ENCODE data around the gene CELF6.
A peak's percentile ranks its signal among the peaks of the same experiment; 100 is the strongest.

Gene CELF6

GRCh38 chr15:72319985-72320671, at the start of gene CELF6:
TSS of gene CELF6 (minus strand) at chr15:72320157. CDS start at chr15:72319874, 283 bp downstream.
- H3K36me3 Mint-ChIP-seq, result peaks cover 11% of the 10 kb centered on the region
- H3K4me3 Mint-ChIP-seq, result peak within 1 kb of the TSS; percentile 87

DNA sequence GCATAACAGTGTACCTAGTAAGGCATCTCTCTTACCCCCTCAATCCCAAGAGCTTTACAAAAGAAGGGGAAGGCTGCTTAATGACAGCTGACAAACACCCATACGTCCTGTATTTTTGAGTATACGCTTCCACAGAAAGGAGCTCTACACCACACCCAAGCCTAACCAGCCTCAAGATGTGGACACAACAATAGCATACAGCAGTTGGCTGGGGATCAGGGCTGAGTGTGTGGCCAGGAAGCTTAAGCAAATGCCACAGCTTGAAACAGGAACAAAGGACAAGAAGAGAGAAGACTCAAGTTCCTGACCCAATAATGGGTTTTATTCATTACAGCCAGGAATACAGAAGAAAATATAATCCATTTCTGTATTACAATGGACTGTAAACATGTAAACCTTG, 48.9 kb upstream of the CELF6 start:
- Mint-ChIP-seq H3K36me3 (peaks cover 19% of the 10 kb centered on the region), H3K4me1 (peaks cover 71% of the 10 kb centered on the region), H3K27me3 (no peaks in the 10 kb centered on the region), H3K9me3 (no peaks in the 10 kb centered on the region), H3K27ac (no peak overlapping the region), H3K4me3 (no peak overlapping the region)

More at GRCh38 chr15:72319985-72320671, at the start of gene CELF6:
- Mint-ChIP-seq H3K27me3 (no peaks in the 10 kb centered on the region), H3K27ac (peak within 1 kb of the TSS; percentile 74), H3K9me3 (peaks cover 11% of the 10 kb centered on the region), H3K4me1 (peaks cover 18% of the 10 kb centered on the region)

DNA sequence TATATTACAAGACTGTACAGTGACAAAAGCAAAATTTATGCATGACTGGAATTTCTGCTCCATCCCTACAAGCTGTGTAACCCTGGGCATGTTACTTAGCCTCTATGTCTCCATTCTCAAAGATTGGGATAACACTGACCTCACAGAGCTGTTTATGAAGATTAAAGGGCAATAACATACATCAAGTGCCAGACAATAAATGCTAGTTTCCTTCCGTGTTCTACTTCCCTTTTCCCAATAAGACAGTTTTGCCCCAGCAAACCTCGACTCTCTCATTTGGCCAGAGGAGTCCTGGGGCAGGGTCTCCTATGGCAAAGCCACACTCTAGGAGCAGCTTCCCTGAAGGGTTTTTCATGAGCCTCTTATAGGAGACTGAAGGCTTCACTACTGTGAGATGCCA, 48.4 kb upstream of the CELF6 start:
- no peaks in the 10 kb centered on the region for H3K27me3 Mint-ChIP-seq
- no peak overlapping the region for H3K4me3 Mint-ChIP-seq
- no peaks in the 10 kb centered on the region for H3K9me3 Mint-ChIP-seq
- H3K4me1 Mint-ChIP-seq, result peaks cover 66% of the 10 kb centered on the region
- H3K27ac Mint-ChIP-seq, result no peak overlapping the region
- peaks cover 19% of the 10 kb centered on the region for H3K36me3 Mint-ChIP-seq

DNA sequence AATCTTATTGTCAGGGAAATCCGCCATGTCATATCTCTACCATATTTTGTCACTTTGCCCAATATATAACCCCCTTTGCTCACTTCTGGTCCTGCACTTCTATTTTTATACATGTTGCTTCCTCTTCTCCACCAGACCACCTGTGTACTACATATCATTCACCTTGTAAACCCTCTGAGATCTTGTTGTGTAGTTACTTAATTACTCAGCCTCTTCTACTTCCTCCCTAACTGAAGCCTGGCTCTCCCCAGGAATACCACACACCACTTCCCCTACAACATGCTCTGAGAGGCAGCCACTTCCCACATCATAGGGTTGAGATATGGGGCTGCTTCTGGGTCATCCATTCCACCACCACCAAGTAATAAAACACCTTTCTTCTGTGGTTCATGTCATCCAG, 45.9 kb upstream of the CELF6 start:
- Mint-ChIP-seq H3K4me1 (peaks cover 52% of the 10 kb centered on the region), H3K27me3 (no peaks in the 10 kb centered on the region), H3K9me3 (no peaks in the 10 kb centered on the region), H3K36me3 (peaks cover 19% of the 10 kb centered on the region), H3K4me3 (no peak overlapping the region), H3K27ac (peak overlapping the region; percentile 9)

- H3K4me3 Mint-ChIP-seq, result no peak overlapping the region
- no peaks in the 10 kb centered on the region for H3K27me3 Mint-ChIP-seq
- no peak overlapping the region for H3K27ac Mint-ChIP-seq
- H3K36me3 Mint-ChIP-seq, result peaks cover 6% of the 10 kb centered on the region
- no peaks in the 10 kb centered on the region for H3K9me3 Mint-ChIP-seq
- peaks cover 27% of the 10 kb centered on the region for H3K4me1 Mint-ChIP-seq
Measured at GRCh38 chr15:72361176-72361575, 41.2 kb upstream of the CELF6 start.

GRCh38 chr15:72358650-72359171, 38.8 kb upstream of the CELF6 start:
- H3K4me3 Mint-ChIP-seq, result no peak overlapping the region
- H3K27me3 Mint-ChIP-seq, result no peaks in the 10 kb centered on the region
- peak overlapping the region; percentile 66 for H3K27ac Mint-ChIP-seq
- no peaks in the 10 kb centered on the region for H3K9me3 Mint-ChIP-seq
- H3K36me3 Mint-ChIP-seq, result no peaks in the 10 kb centered on the region
- peaks cover 18% of the 10 kb centered on the region for H3K4me1 Mint-ChIP-seq

DNA sequence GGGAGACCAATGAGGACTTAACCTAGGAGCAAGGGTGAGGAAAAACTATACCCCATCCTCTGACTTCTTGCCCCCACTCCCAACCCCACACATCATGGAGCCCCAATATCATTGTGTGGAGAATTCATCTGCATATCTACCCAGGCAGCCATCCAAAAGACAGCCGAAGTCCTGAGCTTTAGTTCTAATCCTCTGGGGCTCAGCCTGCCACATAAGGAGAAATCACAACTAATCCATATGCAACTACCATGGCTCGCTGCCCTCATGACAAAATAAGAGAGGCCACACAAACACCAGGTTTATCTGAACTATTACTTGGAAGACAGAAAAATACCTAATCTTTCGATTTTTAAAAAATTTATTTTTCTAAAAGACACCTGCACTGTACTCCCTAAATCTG, 38.2 kb upstream of the CELF6 start:
- Mint-ChIP-seq H3K27me3 (no peaks in the 10 kb centered on the region), H3K9me3 (no peaks in the 10 kb centered on the region), H3K4me1 (peaks cover 18% of the 10 kb centered on the region), H3K27ac (no peak overlapping the region), H3K4me3 (no peak overlapping the region), H3K36me3 (no peaks in the 10 kb centered on the region)

DNA sequence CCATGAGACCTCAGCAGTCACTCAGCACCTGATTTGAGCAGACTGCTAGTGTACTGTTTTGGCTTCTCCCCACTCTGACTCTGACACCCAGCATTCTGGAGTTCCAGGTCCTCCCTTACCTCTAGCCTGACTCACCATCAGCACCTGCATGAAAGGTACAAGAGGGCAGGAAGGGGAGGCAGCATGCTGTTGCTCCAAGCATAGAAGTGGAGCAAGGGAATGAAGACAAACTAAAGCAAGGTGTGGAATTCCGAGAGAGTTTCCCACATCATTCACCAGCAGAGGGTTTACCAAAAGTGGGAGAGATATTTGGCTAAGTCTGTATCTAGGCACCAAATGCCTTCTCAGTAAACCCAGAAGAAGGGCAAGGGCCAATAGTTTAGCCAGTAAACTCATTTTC, 34.5 kb upstream of the CELF6 start:
- Mint-ChIP-seq H3K27me3 (no peaks in the 10 kb centered on the region), H3K9me3 (no peaks in the 10 kb centered on the region), H3K36me3 (no peaks in the 10 kb centered on the region), H3K27ac (peak overlapping the region; percentile 32), H3K4me1 (peaks cover 18% of the 10 kb centered on the region), H3K4me3 (no peak overlapping the region)

GRCh38 chr15:72353266-72353665, 33.3 kb upstream of the CELF6 start:
- Mint-ChIP-seq H3K9me3 (no peaks in the 10 kb centered on the region), H3K4me1 (peaks cover 7% of the 10 kb centered on the region), H3K36me3 (peaks cover 10% of the 10 kb centered on the region), H3K27ac (peak overlapping the region; percentile 78), H3K27me3 (no peaks in the 10 kb centered on the region), H3K4me3 (no peak overlapping the region)

GRCh38 chr15:72345806-72346205, 25.8 kb upstream of the CELF6 start:
- Mint-ChIP-seq H3K27ac (no peak overlapping the region), H3K36me3 (peaks cover 10% of the 10 kb centered on the region), H3K4me3 (no peak overlapping the region), H3K9me3 (no peaks in the 10 kb centered on the region), H3K4me1 (no peaks in the 10 kb centered on the region), H3K27me3 (no peaks in the 10 kb centered on the region)

GRCh38 chr15:72345280-72345679, 25.3 kb upstream of the CELF6 start:
- Mint-ChIP-seq H3K36me3 (peaks cover 10% of the 10 kb centered on the region), H3K27ac (no peak overlapping the region), H3K27me3 (no peaks in the 10 kb centered on the region), H3K4me3 (no peak overlapping the region), H3K4me1 (no peaks in the 10 kb centered on the region), H3K9me3 (no peaks in the 10 kb centered on the region)

DNA sequence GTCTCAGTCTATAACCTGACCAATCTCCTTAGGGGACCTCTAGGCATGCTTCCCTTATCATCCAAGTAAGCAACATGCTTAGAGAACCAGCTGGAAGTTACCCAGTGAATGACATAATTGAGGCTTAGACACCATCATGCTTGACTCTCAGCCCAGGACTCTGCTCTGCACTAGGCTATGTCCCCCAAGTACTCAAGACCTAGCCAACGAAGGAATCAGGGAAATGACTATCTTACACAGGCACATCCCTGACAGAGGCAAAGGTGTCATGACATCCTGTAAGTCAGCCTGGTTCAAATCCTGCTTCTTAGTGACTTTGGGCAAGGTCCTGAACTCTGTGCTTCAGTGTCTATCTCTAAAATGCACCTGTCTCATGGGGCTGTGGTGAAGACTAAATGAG, 24.6 kb upstream of the CELF6 start:
- Mint-ChIP-seq H3K9me3 (no peaks in the 10 kb centered on the region), H3K27ac (no peak overlapping the region), H3K4me1 (no peaks in the 10 kb centered on the region), H3K4me3 (no peak overlapping the region), H3K27me3 (no peaks in the 10 kb centered on the region), H3K36me3 (peaks cover 13% of the 10 kb centered on the region)

DNA sequence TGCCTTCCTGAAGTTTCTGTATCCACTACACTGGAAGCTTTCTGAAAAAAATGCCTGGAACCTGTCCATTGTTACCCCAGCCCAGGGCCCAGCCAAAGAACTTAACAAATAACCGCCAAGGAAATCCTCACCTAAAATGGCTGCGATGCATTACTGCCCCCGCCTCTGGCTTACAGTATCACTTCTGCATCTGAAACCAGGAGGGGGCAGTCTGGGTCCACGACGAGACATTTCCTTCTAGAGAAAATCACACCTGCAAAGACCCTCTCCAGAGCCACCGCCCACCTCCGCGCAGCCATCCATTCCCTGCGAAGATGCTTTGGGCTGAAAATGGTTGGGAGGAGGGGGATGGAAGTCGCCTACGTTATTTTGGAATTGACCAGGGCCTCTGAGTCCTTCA, 22.4 kb upstream of the CELF6 start:
- H3K27ac Mint-ChIP-seq, result no peak overlapping the region
- H3K36me3 Mint-ChIP-seq, result peaks cover 8% of the 10 kb centered on the region
- no peak overlapping the region for H3K4me3 Mint-ChIP-seq
- H3K9me3 Mint-ChIP-seq, result no peaks in the 10 kb centered on the region
- H3K27me3 Mint-ChIP-seq, result no peaks in the 10 kb centered on the region
- no peaks in the 10 kb centered on the region for H3K4me1 Mint-ChIP-seq

- no peak overlapping the region for H3K27ac Mint-ChIP-seq
Measured at GRCh38 chr15:72341361-72341760, 21.4 kb upstream of the CELF6 start.

DNA sequence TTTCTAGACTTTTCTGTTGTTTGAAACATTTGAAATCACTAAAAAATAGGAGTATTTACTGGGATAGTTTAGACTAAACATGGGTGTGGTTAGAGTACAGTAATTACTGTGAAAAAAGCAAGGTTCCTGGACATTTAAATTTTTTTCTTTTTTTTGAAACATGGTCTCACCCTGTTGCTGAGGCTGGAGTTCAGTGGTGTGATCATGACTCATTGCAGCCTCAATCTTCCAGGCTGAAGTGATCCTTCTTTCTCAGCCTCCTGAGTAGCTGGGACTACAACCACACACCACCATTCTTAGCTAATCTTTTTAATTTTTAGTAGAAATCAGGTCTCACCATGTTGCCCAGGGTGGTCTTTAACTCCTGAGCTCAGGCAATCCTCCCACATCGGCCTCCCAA, 20.4 kb upstream of the CELF6 start:
- Mint-ChIP-seq H3K4me1 (no peaks in the 10 kb centered on the region), H3K4me3 (no peak overlapping the region), H3K27me3 (no peaks in the 10 kb centered on the region), H3K27ac (no peak overlapping the region), H3K36me3 (peaks cover 11% of the 10 kb centered on the region), H3K9me3 (no peaks in the 10 kb centered on the region)

More at GRCh38 chr15:72341361-72341760, 21.4 kb upstream of the CELF6 start:
- Mint-ChIP-seq H3K27me3 (no peaks in the 10 kb centered on the region), H3K4me3 (no peak overlapping the region), H3K4me1 (no peaks in the 10 kb centered on the region), H3K9me3 (no peaks in the 10 kb centered on the region), H3K36me3 (peaks cover 10% of the 10 kb centered on the region)

GRCh38 chr15:72339777-72340177, 19.8 kb upstream of the CELF6 start:
- Mint-ChIP-seq H3K36me3 (peaks cover 16% of the 10 kb centered on the region), H3K4me3 (no peak overlapping the region), H3K4me1 (no peaks in the 10 kb centered on the region), H3K9me3 (no peaks in the 10 kb centered on the region), H3K27ac (no peak overlapping the region), H3K27me3 (no peaks in the 10 kb centered on the region)
